K562 (cell line): Measurements from ENCODE around the gene RMC1. TPM values are rescaled to one million over a fixed set of nuclear protein-coding genes. Genes with fewer than 3 reads are reported as not detected.

Source experiments
- CBFB ChIP-seq: sonication (generic); formaldehyde crosslinking; IDR thresholded peaks from 2 replicates; pipeline ENCODE4 v1.4.0; 2020; ENCODE audit warnings: mild to moderate bottlenecking, missing genetic modification reagents
- CEBPG ChIP-seq, 3 experiments: fragments of 200-800 bp in 1 of 3; sonication (Bioruptor generic) in 1 of 3; sonication (generic) in 1 of 3; formaldehyde crosslinking in 1 of 3; IDR thresholded peaks in 2 of 3; conservative IDR thresholded peaks in 1 of 3; 2 replicates each; pipeline versions ENCODE4 v1.6.1 to v1.8.0; 2016 to 2022; ENCODE audit warnings: missing compliant biosample characterization in 2 of 3, missing genetic modification characterization in 2 of 3, mild to moderate bottlenecking in 1 of 3, missing genetic modification reagents in 1 of 3
- CSDE1 ChIP-seq, 2 experiments: fragments of 450-650 bp; IDR thresholded peaks; 2 replicates each; pipeline ENCODE4 v1.6.1; 2016; ENCODE audit warnings: mild to moderate bottlenecking in 1 of 2
- KAT7 ChIP-seq: sonication (generic); formaldehyde crosslinking; IDR thresholded peaks from 2 replicates; pipeline ENCODE4 v1.8.0; 2022; ENCODE audit warnings: missing genetic modification reagents, mild to moderate bottlenecking, borderline replicate concordance
- LARP7 ChIP-seq: fragments of 450-650 bp; IDR thresholded peaks from 2 replicates; pipeline ENCODE4 v1.6.1; 2016
- MAFG ChIP-seq: fragments of 450-650 bp; conservative IDR thresholded peaks from 2 replicates; pipeline ENCODE4 v1.6.1; 2016; ENCODE audit warnings: missing genetic modification characterization, missing compliant biosample characterization
- NFE2 ChIP-seq: IDR thresholded peaks from 2 replicates; pipeline ENCODE4 v1.6.1; 2014; ENCODE audit warnings: antibody characterized with exemption, low read depth
- POLR2A ChIP-seq: fragments of 450-650 bp; conservative IDR thresholded peaks from 2 replicates; pipeline ENCODE4 v1.6.1; 2016
- XRCC3 ChIP-seq: fragments of 450-650 bp; IDR thresholded peaks from 2 replicates; pipeline ENCODE4 v1.6.1; 2017; ENCODE audit warnings: mild to moderate bottlenecking, moderate library complexity
- ZNF76 ChIP-seq: fragments of 250-450 bp; sonication (Bioruptor Pico); IDR thresholded peaks from 2 replicates; pipeline ENCODE4 v1.4.0; 2020; ENCODE audit warnings: mild to moderate bottlenecking, moderate library complexity, borderline replicate concordance
- polyA plus RNA-seq, 8 experiments: library from polyadenylated mRNA; depleted of rRNA in 4 of 8; stranded (reverse) in 5 of 8; unstranded in 3 of 8; fragments of >200 nt; fragmentation: Nextera tagmentation in 2 of 8; fragmentation: Illumina TruSeq in 1 of 8; extraction: Ambion mirVana in 2 of 8; extraction: Trizol in 1 of 8; gene quantifications; 2 replicates each; pipeline versions ENCODE4 v1.2.1 to v1.2.3, GENCODE V29; 2011 to 2014; ENCODE audit warnings: inconsistent platforms in 1 of 8, missing spikeins in 1 of 8
- total RNA-seq, 7 experiments: library from RNA; depleted of rRNA in 6 of 7; stranded (reverse); fragments of >200 nt in 6 of 7; fragmentation: Illumina TruSeq in 2 of 7; extraction: Trizol in 2 of 7; gene quantifications; 2 replicates each; pipeline versions ENCODE4 v1.2.1 to v1.2.3, GENCODE V29; 2011 to 2021; ENCODE audit warnings: low replicate concordance in 1 of 7
- TF ChIP-seq, protein P1 (sequence below): sonication (generic); formaldehyde crosslinking; IDR thresholded peaks from 2 replicates; pipeline ENCODE4 v1.8.0; 2022; ENCODE audit warnings: mild to moderate bottlenecking, missing genetic modification reagents
- TF ChIP-seq, protein P2 (sequence below): fragments of 250-450 bp; sonication (Bioruptor Pico); IDR thresholded peaks from 2 replicates; pipeline ENCODE4 v1.5.0; 2021
- TF ChIP-seq, protein P3 (sequence below): sonication (generic); formaldehyde crosslinking; IDR thresholded peaks from 2 replicates; pipeline ENCODE4 v1.9.0; 2022; ENCODE audit warnings: mild to moderate bottlenecking, missing genetic modification reagents
- TF ChIP-seq, protein P4 (sequence below): fragments of 450-650 bp; IDR thresholded peaks from 2 replicates; pipeline ENCODE4 v1.6.1; 2016; ENCODE audit warnings: borderline replicate concordance
- TF ChIP-seq, protein P5 (sequence below): sonication (generic); IDR thresholded peaks from 2 replicates; pipeline ENCODE4 v1.6.1; 2016
- TF ChIP-seq, protein P6 (sequence below), 2 experiments: fragments of 450-650 bp; conservative IDR thresholded peaks; 2 replicates each; pipeline ENCODE4 v1.6.1; 2017; ENCODE audit warnings: mild to moderate bottlenecking in 2 of 2, moderate library complexity in 2 of 2

Gene RMC1
- total and polyA plus RNA-seq, 9 of the 15 experiments (the other 6 are each of a cell fraction or from before 2014, with no cell fraction given), result 7.5 to 42.4 (median 35.5) TPM

DNA sequence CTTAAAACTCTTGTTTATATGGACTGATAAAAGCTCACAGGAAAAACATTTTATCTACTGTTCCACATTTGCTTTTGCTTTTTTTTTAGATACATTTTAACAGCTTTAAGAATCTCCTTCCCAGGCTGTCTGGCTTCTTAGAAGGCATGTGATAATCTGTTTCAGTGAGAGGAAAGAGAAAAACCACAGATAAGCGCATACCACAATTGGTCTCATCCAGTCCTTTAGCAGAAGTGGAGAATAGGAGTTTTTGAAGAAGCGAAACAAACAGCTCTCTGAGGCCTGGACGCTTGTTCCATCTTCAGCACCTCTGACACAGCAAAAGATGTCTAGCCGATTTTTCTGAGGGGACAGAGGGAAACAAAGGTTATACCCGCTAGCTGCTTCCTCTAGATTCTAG is 37.6 kb downstream of the RMC1 start (continued):
- TF ChIP-seq ZNF76 (CRISPR knock-in tag) (no peak), MAFG (tag) (no peak), KAT7 (CRISPR knock-in tag) (no peak), POLR2A (no peak), LARP7 (no peak), CBFB (CRISPR knock-in tag) (no peak), CEBPG (CRISPR knock-in tag; IDR thresholded peaks at IDR 0.05) (no peak), CEBPG (tag; conservative IDR thresholded peaks at IDR 0.05 in 1 of 2, IDR thresholded peaks at IDR 0.05 in 1 of 2) (no peak), CSDE1 (IDR thresholded peaks at IDR 0.05) (no peak), XRCC3 (no peak), NFE2 (peak; percentile 77)
- TF ChIP-seq, protein P1, sequence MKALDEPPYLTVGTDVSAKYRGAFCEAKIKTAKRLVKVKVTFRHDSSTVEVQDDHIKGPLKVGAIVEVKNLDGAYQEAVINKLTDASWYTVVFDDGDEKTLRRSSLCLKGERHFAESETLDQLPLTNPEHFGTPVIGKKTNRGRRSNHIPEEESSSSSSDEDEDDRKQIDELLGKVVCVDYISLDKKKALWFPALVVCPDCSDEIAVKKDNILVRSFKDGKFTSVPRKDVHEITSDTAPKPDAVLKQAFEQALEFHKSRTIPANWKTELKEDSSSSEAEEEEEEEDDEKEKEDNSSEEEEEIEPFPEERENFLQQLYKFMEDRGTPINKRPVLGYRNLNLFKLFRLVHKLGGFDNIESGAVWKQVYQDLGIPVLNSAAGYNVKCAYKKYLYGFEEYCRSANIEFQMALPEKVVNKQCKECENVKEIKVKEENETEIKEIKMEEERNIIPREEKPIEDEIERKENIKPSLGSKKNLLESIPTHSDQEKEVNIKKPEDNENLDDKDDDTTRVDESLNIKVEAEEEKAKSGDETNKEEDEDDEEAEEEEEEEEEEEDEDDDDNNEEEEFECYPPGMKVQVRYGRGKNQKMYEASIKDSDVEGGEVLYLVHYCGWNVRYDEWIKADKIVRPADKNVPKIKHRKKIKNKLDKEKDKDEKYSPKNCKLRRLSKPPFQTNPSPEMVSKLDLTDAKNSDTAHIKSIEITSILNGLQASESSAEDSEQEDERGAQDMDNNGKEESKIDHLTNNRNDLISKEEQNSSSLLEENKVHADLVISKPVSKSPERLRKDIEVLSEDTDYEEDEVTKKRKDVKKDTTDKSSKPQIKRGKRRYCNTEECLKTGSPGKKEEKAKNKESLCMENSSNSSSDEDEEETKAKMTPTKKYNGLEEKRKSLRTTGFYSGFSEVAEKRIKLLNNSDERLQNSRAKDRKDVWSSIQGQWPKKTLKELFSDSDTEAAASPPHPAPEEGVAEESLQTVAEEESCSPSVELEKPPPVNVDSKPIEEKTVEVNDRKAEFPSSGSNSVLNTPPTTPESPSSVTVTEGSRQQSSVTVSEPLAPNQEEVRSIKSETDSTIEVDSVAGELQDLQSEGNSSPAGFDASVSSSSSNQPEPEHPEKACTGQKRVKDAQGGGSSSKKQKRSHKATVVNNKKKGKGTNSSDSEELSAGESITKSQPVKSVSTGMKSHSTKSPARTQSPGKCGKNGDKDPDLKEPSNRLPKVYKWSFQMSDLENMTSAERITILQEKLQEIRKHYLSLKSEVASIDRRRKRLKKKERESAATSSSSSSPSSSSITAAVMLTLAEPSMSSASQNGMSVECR (CRISPR knock-in tag), result no peak
- TF ChIP-seq, protein P2, sequence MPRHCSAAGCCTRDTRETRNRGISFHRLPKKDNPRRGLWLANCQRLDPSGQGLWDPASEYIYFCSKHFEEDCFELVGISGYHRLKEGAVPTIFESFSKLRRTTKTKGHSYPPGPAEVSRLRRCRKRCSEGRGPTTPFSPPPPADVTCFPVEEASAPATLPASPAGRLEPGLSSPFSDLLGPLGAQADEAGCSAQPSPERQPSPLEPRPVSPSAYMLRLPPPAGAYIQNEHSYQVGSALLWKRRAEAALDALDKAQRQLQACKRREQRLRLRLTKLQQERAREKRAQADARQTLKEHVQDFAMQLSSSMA, result no peak
- TF ChIP-seq, protein P3, sequence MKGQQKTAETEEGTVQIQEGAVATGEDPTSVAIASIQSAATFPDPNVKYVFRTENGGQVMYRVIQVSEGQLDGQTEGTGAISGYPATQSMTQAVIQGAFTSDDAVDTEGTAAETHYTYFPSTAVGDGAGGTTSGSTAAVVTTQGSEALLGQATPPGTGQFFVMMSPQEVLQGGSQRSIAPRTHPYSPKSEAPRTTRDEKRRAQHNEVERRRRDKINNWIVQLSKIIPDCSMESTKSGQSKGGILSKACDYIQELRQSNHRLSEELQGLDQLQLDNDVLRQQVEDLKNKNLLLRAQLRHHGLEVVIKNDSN (CRISPR knock-in tag), result no peak
- TF ChIP-seq, protein P4, sequence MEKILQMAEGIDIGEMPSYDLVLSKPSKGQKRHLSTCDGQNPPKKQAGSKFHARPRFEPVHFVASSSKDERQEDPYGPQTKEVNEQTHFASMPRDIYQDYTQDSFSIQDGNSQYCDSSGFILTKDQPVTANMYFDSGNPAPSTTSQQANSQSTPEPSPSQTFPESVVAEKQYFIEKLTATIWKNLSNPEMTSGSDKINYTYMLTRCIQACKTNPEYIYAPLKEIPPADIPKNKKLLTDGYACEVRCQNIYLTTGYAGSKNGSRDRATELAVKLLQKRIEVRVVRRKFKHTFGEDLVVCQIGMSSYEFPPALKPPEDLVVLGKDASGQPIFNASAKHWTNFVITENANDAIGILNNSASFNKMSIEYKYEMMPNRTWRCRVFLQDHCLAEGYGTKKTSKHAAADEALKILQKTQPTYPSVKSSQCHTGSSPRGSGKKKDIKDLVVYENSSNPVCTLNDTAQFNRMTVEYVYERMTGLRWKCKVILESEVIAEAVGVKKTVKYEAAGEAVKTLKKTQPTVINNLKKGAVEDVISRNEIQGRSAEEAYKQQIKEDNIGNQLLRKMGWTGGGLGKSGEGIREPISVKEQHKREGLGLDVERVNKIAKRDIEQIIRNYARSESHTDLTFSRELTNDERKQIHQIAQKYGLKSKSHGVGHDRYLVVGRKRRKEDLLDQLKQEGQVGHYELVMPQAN, result no peak
- TF ChIP-seq, protein P5, sequence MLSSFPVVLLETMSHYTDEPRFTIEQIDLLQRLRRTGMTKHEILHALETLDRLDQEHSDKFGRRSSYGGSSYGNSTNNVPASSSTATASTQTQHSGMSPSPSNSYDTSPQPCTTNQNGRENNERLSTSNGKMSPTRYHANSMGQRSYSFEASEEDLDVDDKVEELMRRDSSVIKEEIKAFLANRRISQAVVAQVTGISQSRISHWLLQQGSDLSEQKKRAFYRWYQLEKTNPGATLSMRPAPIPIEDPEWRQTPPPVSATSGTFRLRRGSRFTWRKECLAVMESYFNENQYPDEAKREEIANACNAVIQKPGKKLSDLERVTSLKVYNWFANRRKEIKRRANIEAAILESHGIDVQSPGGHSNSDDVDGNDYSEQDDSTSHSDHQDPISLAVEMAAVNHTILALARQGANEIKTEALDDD, result 0 out of 2 replicates have a peak, but pooled peaks have one; percentile 45
- TF ChIP-seq, protein P6, sequence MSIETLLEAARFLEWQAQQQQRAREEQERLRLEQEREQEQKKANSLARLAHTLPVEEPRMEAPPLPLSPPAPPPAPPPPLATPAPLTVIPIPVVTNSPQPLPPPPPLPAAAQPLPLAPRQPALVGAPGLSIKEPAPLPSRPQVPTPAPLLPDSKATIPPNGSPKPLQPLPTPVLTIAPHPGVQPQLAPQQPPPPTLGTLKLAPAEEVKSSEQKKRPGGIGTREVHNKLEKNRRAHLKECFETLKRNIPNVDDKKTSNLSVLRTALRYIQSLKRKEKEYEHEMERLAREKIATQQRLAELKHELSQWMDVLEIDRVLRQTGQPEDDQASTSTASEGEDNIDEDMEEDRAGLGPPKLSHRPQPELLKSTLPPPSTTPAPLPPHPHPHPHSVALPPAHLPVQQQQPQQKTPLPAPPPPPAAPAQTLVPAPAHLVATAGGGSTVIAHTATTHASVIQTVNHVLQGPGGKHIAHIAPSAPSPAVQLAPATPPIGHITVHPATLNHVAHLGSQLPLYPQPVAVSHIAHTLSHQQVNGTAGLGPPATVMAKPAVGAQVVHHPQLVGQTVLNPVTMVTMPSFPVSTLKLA (conservative IDR thresholded peaks at IDR 0.05), result peak in 1 of 2 experiments; percentile 53; a peak in 2 of 4 replicates
